Astrocyte (in vitro differentiated cells and primary cell): ENCODE results near the gene FOXC2. TPM values are rescaled to one million over a fixed set of nuclear protein-coding genes. Genes with fewer than 3 reads are reported as not detected.
A peak's percentile ranks its signal among the peaks of the same experiment; 100 is the strongest.

Experiments used
- DNase-seq: peaks from one replicate; pipeline ENCODE4 v3.0.0-alpha.2; 2010; ENCODE audit warnings: low read depth
- FAIRE-seq: peaks from 2 replicates; lab custom pipeline; 2011; peaks lifted over from hg19 to GRCh38; lab: Jason Lieb, UNC
- H2AFZ ChIP-seq: 2 replicates; pipeline ENCODE4 v1.6.0; 2012; ENCODE audit warnings: low read depth, low read length, inconsistent platforms
- H3K27ac ChIP-seq: 2 replicates; pipeline ENCODE4 v1.5.1; 2011; ENCODE audit warnings: low read depth, low read length, inconsistent platforms
- H3K27me3 ChIP-seq: 2 replicates; pipeline ENCODE4 v1.6.0; 2011; ENCODE audit warnings: low read length, inconsistent platforms; ENCODE audit not compliant: insufficient read depth
- H3K36me3 ChIP-seq: 2 replicates; pipeline ENCODE4 v1.5.1; 2011; ENCODE audit warnings: low read length, inconsistent platforms; ENCODE audit not compliant: insufficient read depth
- H3K4me1 ChIP-seq: 2 replicates; pipeline ENCODE4 v1.5.1; 2011; ENCODE audit warnings: low read length, inconsistent platforms; ENCODE audit not compliant: insufficient read depth
- H3K4me2 ChIP-seq: 2 replicates; pipeline ENCODE4 v1.6.0; 2012; ENCODE audit warnings: low read length, inconsistent platforms
- H3K4me3 ChIP-seq: 2 replicates; pipeline ENCODE4 v1.5.1; 2011; ENCODE audit warnings: low read depth, mild to moderate bottlenecking, low read length, inconsistent platforms; ENCODE audit not compliant: insufficient read depth
- H3K79me2 ChIP-seq: 2 replicates; pipeline ENCODE4 v1.6.0; 2012; ENCODE audit warnings: mild to moderate bottlenecking, low read length, inconsistent platforms; ENCODE audit not compliant: insufficient read depth
- H3K9ac ChIP-seq: 2 replicates; pipeline ENCODE4 v1.6.0; 2012; ENCODE audit warnings: mild to moderate bottlenecking, low read length, inconsistent platforms
- H3K9me3 ChIP-seq: 2 replicates; pipeline ENCODE4 v1.5.1; 2012; ENCODE audit warnings: low read depth, mild to moderate bottlenecking, low read length, inconsistent platforms; ENCODE audit not compliant: insufficient read depth
- H4K20me1 ChIP-seq: 2 replicates; pipeline ENCODE4 v1.6.0; 2012; ENCODE audit warnings: low read length, inconsistent platforms; ENCODE audit not compliant: insufficient read depth
- H3K27ac Mint-ChIP-seq: one replicate; pipeline ENCODE4 v1.8.0; 2021; ENCODE audit warnings: mild to moderate bottlenecking, mixed read lengths; ENCODE audit not compliant: unreplicated experiment
- H3K27me3 Mint-ChIP-seq: one replicate; pipeline ENCODE4 v1.8.0; 2021; ENCODE audit warnings: low read depth, mixed read lengths; ENCODE audit not compliant: unreplicated experiment
- H3K36me3 Mint-ChIP-seq: one replicate; pipeline ENCODE4 v1.8.0; 2021; ENCODE audit warnings: low read depth, mixed read lengths; ENCODE audit not compliant: unreplicated experiment
- H3K4me1 Mint-ChIP-seq: one replicate; pipeline ENCODE4 v1.8.0; 2021; ENCODE audit warnings: low read depth, mixed read lengths; ENCODE audit not compliant: unreplicated experiment
- H3K4me3 Mint-ChIP-seq: one replicate; pipeline ENCODE4 v1.8.0; 2021; ENCODE audit warnings: mild to moderate bottlenecking, moderate library complexity, mixed read lengths; ENCODE audit not compliant: unreplicated experiment
- H3K9me3 Mint-ChIP-seq: one replicate; pipeline ENCODE4 v1.8.0; 2021; ENCODE audit warnings: mild to moderate bottlenecking, mixed read lengths; ENCODE audit not compliant: unreplicated experiment
- CTCF ChIP-seq: IDR thresholded peaks from 2 replicates; pipeline ENCODE4 v1.5.1; 2011; ENCODE audit warnings: low read depth, mild to moderate bottlenecking, inconsistent platforms, low read length, moderate library complexity; ENCODE audit not compliant: insufficient read depth
- EZH2 ChIP-seq: IDR thresholded peaks from 2 replicates; pipeline ENCODE4 v1.6.1; 2012; ENCODE audit warnings: mild to moderate bottlenecking, low read length, inconsistent platforms; ENCODE audit not compliant: insufficient read depth
- total RNA-seq: library from RNA; stranded (reverse); gene quantifications from 2 replicates; pipeline ENCODE4 v1.2.1, GENCODE V29; 2021

Gene FOXC2
- total RNA-seq, 1 donor from 2014 or later: 15.8 TPM

- peaks cover 38% of the 10 kb centered on the region for H3K4me1 ChIP-seq
- Mint-ChIP-seq H3K27ac (no peak overlapping the region), H3K36me3 (peaks cover 14% of the 10 kb centered on the region), H3K4me3 (peak overlapping the region; percentile 90), H3K27me3 (peaks cover 46% of the 10 kb centered on the region), H3K4me1 (peaks cover 25% of the 10 kb centered on the region), H3K9me3 (no peaks in the 10 kb centered on the region)
- TF ChIP-seq CTCF: no peak
- no peak for TF ChIP-seq EZH2
- H3K4me3 ChIP-seq: peak overlapping the region; percentile 97
- peaks cover 12% of the 10 kb centered on the region for H3K36me3 ChIP-seq
- H3K27ac ChIP-seq: peak overlapping the region; percentile 94
- no peak overlapping the region for H2AFZ ChIP-seq
- FAIRE-seq (no peak), DNase-seq (no peak)
- H3K79me2 ChIP-seq: peaks cover 94% of the 10 kb centered on the region
- H4K20me1 ChIP-seq: peaks cover 61% of the 10 kb centered on the region
- H3K9ac ChIP-seq: peak overlapping the region; percentile 99
- H3K9me3 ChIP-seq: no peaks in the 10 kb centered on the region
- no peaks in the 10 kb centered on the region for H3K27me3 ChIP-seq
- H3K4me2 ChIP-seq: peak overlapping the region; percentile 86
Observed at GRCh38 chr16:86569701-86570447, 3.2 kb downstream of the FOXC2 start.

DNA sequence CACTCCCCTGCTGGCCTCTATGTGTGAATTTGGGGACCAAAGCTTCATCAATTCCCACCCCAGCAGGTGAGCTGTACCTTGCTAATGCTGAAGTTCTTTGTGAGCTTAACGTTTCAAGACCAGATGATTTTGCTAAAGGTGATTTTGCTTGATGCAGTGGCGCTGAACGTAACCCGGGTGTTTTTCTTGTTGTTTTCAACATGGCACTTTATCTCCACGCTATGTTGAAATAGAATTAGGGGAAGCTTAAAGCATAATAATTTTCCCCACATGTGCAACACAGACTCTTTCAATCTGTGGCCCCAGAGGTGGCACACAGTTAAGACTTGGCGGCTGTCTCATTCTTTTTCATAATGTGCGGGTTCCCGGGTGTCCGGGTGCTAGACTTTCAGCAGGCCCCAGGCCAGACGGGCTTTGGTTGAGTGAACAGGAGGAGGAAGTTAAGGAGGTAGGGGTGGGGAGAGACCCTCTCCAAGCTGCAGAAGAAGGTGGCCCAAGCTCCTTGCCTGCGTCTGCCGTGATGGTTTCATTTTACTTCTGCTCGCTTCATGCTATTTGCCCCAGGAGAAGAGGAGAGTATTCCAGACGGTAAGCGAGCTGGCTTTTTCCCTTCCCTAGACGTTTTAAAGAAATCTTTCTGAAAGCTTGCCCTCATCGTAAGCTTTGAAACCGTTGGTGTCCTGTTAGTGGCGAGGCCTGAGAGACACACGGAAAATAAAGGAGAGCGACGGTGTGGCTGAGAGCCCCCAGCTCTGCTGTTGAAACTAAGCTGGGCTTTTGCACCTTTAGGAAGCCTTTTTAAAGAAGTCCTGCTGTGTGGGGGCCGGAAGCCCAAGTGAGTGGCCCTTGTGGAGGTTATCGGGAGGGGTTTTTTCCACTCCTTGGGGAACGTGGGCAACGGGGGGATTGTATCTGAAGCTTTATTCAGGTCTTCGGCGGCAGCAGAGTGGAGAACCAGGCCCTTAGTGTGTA, 4.2 kb downstream of the FOXC2 start:
- peaks cover 29% of the 10 kb centered on the region for H3K4me1 Mint-ChIP-seq
- peak overlapping the region; percentile 89 for H3K27ac Mint-ChIP-seq
- Histone ChIP-seq H3K36me3 (peaks cover 12% of the 10 kb centered on the region), H2AFZ (no peak overlapping the region), H3K4me2 (peak overlapping the region; percentile 86), H3K79me2 (peaks cover 91% of the 10 kb centered on the region), H3K4me1 (peaks cover 39% of the 10 kb centered on the region), H3K9me3 (no peaks in the 10 kb centered on the region), H3K4me3 (peak overlapping the region; percentile 97), H4K20me1 (peaks cover 64% of the 10 kb centered on the region), H3K27me3 (no peaks in the 10 kb centered on the region), H3K9ac (peak overlapping the region; percentile 99), H3K27ac (peak overlapping the region; percentile 94)
- H3K4me3 Mint-ChIP-seq: peak overlapping the region; percentile 90
- DNase-seq: no peak
- H3K36me3 Mint-ChIP-seq: peaks cover 14% of the 10 kb centered on the region
- no peak for TF ChIP-seq EZH2
- TF ChIP-seq CTCF: no peak
- peaks cover 42% of the 10 kb centered on the region for H3K27me3 Mint-ChIP-seq
- no peaks in the 10 kb centered on the region for H3K9me3 Mint-ChIP-seq
- no peak for FAIRE-seq
